Muscle layer of duodenum (tissue), 2 donors: ENCODE data around the gene ARHGDIG.

Source experiments
- H3K27ac ChIP-seq: one replicate; pipeline ENCODE4 v1.7.0; 2013; ENCODE audit warnings: mild to moderate bottlenecking, low read length
- H3K27me3 ChIP-seq: one replicate; pipeline ENCODE4 v1.7.0; 2013; ENCODE audit warnings: low read depth, mild to moderate bottlenecking, control low read depth, low read length
- H3K36me3 ChIP-seq, 2 donors: one replicate each; pipeline ENCODE4 v1.7.0; 2013; ENCODE audit warnings: low read length in 2 of 2, control low read depth in 1 of 2, mild to moderate bottlenecking in 1 of 2; ENCODE audit not compliant: insufficient read depth in 2 of 2, control insufficient read depth in 1 of 2
- H3K4me1 ChIP-seq, 2 donors: one replicate each; pipeline ENCODE4 v1.7.0; 2013; ENCODE audit warnings: low read length in 2 of 2, mild to moderate bottlenecking in 2 of 2, control low read depth in 1 of 2, moderate library complexity in 1 of 2; ENCODE audit not compliant: insufficient read depth in 2 of 2, control insufficient read depth in 1 of 2
- H3K4me3 ChIP-seq, 2 donors: one replicate each; pipeline ENCODE4 v1.7.0; 2013; ENCODE audit warnings: low read length in 2 of 2, low read depth in 1 of 2, mild to moderate bottlenecking in 1 of 2
- H3K9me3 ChIP-seq, 2 donors: one replicate each; pipeline ENCODE4 v1.7.0; 2013; ENCODE audit warnings: low read length in 2 of 2, control low read depth in 1 of 2, mild to moderate bottlenecking in 1 of 2; ENCODE audit not compliant: control insufficient read depth in 1 of 2
- donor health status: healthy.

The ARHGDIG gene

GRCh38 chr16:273547-274421 is 6.6 kb upstream of the ARHGDIG start:
- Histone ChIP-seq H3K9me3 (no peaks in the 10 kb centered on the region), H3K36me3 (no peaks in the 10 kb centered on the region), H3K4me1 (peaks cover 0 to 15% of the 10 kb centered on the region in 2 donors), H3K4me3 (no peak overlapping the region), H3K27ac (no peak overlapping the region), H3K27me3 (no peaks in the 10 kb centered on the region)

- no peaks in the 10 kb centered on the region for H3K27me3 ChIP-seq
- H3K9me3 ChIP-seq, result no peaks in the 10 kb centered on the region
- H3K27ac ChIP-seq, result no peak overlapping the region
- no peaks in the 10 kb centered on the region for H3K36me3 ChIP-seq
- H3K4me1 ChIP-seq, result peaks cover 0 to 18% of the 10 kb centered on the region in 2 donors
- H3K4me3 ChIP-seq, result peak overlapping the region; percentile 21 to 64
Observed at GRCh38 chr16:275041-275641, 5.2 kb upstream of the ARHGDIG start.

GRCh38 chr16:275786-276232 is 4.6 kb upstream of the ARHGDIG start, which contains the start of gene RGS11:
TSS of gene RGS11 (minus strand) at chr16:275944. CDS start at chr16:275911, 33 bp downstream.
- H3K27me3 ChIP-seq, result no peaks in the 10 kb centered on the region
- H3K36me3 ChIP-seq, result no peaks in the 10 kb centered on the region
- H3K4me1 ChIP-seq, result peaks cover 0 to 21% of the 10 kb centered on the region in 2 donors
- no peak within 1 kb of the TSS for H3K27ac ChIP-seq
- no peaks in the 10 kb centered on the region for H3K9me3 ChIP-seq
- H3K4me3 ChIP-seq, result peak within 1 kb of the TSS; percentile 21 to 64

GRCh38 chr16:276426-277077 is 3.8 kb upstream of the ARHGDIG start:
- Histone ChIP-seq H3K4me3 (peak overlapping the region in 1 of 2 donors; percentile 40), H3K4me1 (peaks cover 0 to 28% of the 10 kb centered on the region in 2 donors), H3K36me3 (no peaks in the 10 kb centered on the region), H3K9me3 (no peaks in the 10 kb centered on the region), H3K27me3 (no peaks in the 10 kb centered on the region), H3K27ac (no peak overlapping the region)

- Histone ChIP-seq H3K4me1 (peaks cover 0 to 30% of the 10 kb centered on the region in 2 donors), H3K27me3 (no peaks in the 10 kb centered on the region), H3K36me3 (no peaks in the 10 kb centered on the region)
Observed at GRCh38 chr16:278863-279366, 1.5 kb upstream of the ARHGDIG start.

GRCh38 chr16:279531-279930 is 860 bp upstream of the ARHGDIG start:
- Histone ChIP-seq H3K36me3 (no peaks in the 10 kb centered on the region), H3K4me1 (peaks cover 0 to 29% of the 10 kb centered on the region in 2 donors), H3K9me3 (no peaks in the 10 kb centered on the region), H3K27ac (no peak overlapping the region), H3K27me3 (no peaks in the 10 kb centered on the region), H3K4me3 (no peak overlapping the region)

More at GRCh38 chr16:278863-279366, 1.5 kb upstream of the ARHGDIG start:
- Histone ChIP-seq H3K9me3 (no peaks in the 10 kb centered on the region), H3K4me3 (no peak overlapping the region), H3K27ac (no peak overlapping the region)

- H3K27me3 ChIP-seq, result no peaks in the 10 kb centered on the region
- H3K4me3 ChIP-seq, result peak overlapping the region in 1 of 2 donors; percentile 44
- no peaks in the 10 kb centered on the region for H3K36me3 ChIP-seq
- no peak overlapping the region for H3K27ac ChIP-seq
- peaks cover 0 to 24% of the 10 kb centered on the region in 2 donors for H3K4me1 ChIP-seq
- H3K9me3 ChIP-seq, result no peaks in the 10 kb centered on the region
Observed at GRCh38 chr16:280005-280460, 358 bp upstream of the ARHGDIG start.

GRCh38 chr16:280991-281659 is 734 bp downstream of the ARHGDIG start:
- Histone ChIP-seq H3K36me3 (no peaks in the 10 kb centered on the region), H3K4me3 (peak overlapping the region in 1 of 2 donors; percentile 44)

GRCh38 chr16:281660-282255 is 1.4 kb downstream of the ARHGDIG start:
- Histone ChIP-seq H3K4me3 (no peak overlapping the region), H3K4me1 (peaks cover 0 to 15% of the 10 kb centered on the region in 2 donors), H3K36me3 (no peaks in the 10 kb centered on the region), H3K27ac (no peak overlapping the region), H3K27me3 (no peaks in the 10 kb centered on the region), H3K9me3 (no peaks in the 10 kb centered on the region)

More at GRCh38 chr16:280991-281659, 734 bp downstream of the ARHGDIG start:
- no peak overlapping the region for H3K27ac ChIP-seq
- no peaks in the 10 kb centered on the region for H3K27me3 ChIP-seq
- peaks cover 0 to 18% of the 10 kb centered on the region in 2 donors for H3K4me1 ChIP-seq
- no peaks in the 10 kb centered on the region for H3K9me3 ChIP-seq

GRCh38 chr16:282491-282890 is 2.1 kb downstream of the ARHGDIG start:
- Histone ChIP-seq H3K9me3 (no peaks in the 10 kb centered on the region), H3K27me3 (no peaks in the 10 kb centered on the region), H3K27ac (no peak overlapping the region), H3K36me3 (peaks cover 0 to 5% of the 10 kb centered on the region in 2 donors), H3K4me1 (peaks cover 0 to 15% of the 10 kb centered on the region in 2 donors), H3K4me3 (no peak overlapping the region)
